Measurements from ENCODE around the gene TRIM13.

DNA sequence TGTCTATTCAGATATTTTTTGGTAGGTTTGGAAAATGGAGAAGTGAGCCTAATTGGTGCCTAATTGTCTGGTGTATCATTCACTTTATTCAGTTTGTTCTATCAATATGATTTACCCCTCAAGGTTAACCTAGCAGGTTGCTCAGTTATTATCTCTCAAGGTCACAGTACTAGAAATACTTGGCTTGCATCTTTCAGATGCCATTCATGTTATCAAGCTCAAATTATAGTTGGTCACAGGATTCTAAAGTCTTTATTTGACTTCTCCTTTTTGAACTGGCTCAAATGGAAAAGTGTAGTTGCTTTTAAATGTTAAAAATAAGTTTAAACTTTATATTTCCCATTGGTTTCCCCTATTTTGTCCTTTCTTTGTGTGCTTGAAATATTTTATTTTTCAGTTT lies 21.0 kb downstream of the TRIM13 start:
- TF ChIP-seq, protein P1, sequence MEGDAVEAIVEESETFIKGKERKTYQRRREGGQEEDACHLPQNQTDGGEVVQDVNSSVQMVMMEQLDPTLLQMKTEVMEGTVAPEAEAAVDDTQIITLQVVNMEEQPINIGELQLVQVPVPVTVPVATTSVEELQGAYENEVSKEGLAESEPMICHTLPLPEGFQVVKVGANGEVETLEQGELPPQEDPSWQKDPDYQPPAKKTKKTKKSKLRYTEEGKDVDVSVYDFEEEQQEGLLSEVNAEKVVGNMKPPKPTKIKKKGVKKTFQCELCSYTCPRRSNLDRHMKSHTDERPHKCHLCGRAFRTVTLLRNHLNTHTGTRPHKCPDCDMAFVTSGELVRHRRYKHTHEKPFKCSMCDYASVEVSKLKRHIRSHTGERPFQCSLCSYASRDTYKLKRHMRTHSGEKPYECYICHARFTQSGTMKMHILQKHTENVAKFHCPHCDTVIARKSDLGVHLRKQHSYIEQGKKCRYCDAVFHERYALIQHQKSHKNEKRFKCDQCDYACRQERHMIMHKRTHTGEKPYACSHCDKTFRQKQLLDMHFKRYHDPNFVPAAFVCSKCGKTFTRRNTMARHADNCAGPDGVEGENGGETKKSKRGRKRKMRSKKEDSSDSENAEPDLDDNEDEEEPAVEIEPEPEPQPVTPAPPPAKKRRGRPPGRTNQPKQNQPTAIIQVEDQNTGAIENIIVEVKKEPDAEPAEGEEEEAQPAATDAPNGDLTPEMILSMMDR (IDR thresholded peaks at IDR 0.05): no peak
- no peak for TF ChIP-seq POLR2AphosphoS5 (IDR thresholded peaks at IDR 0.05; ENCODE audit: low read depth, low read length)

Data from Panc1 (cell line).